SJCRH30 (cell line): Measurements from ENCODE around the gene TRAPPC3. TPM values are rescaled to one million over a fixed set of nuclear protein-coding genes. Genes with fewer than 3 reads are reported as not detected.
"Not testable (repeated sequence)": the region's sequence is repeated elsewhere in the genome, so short reads cannot be mapped to it uniquely, and the experiment has no call there.

ENCODE experiments used
- DNase-seq, 2 experiments: peaks; one replicate each; pipeline ENCODE4 v3.0.0-alpha.2; 2015 to 2020
- H3K27ac ChIP-seq: fragments of 250-450 bp; sonication (Bioruptor Pico); 2 replicates; pipeline ENCODE4 v1.5.1; 2020; ENCODE audit warnings: mild to moderate bottlenecking, moderate library complexity
- H3K27me3 ChIP-seq: fragments of 250-450 bp; sonication (Bioruptor Pico); 2 replicates; pipeline ENCODE4 v1.5.1; 2020; ENCODE audit warnings: mild to moderate bottlenecking, moderate library complexity
- H3K36me3 ChIP-seq: fragments of 250-450 bp; sonication (Bioruptor Pico); 2 replicates; pipeline ENCODE4 v1.5.1; 2020; ENCODE audit warnings: mild to moderate bottlenecking, moderate library complexity
- H3K4me1 ChIP-seq: fragments of 250-450 bp; sonication (Bioruptor Pico); 2 replicates; pipeline ENCODE4 v1.5.1; 2020; ENCODE audit warnings: mild to moderate bottlenecking, moderate library complexity
- H3K4me3 ChIP-seq: fragments of 250-450 bp; sonication (Bioruptor Pico); 2 replicates; pipeline ENCODE4 v1.5.1; 2020; ENCODE audit warnings: mild to moderate bottlenecking, moderate library complexity
- H3K9me3 ChIP-seq: fragments of 250-450 bp; sonication (Bioruptor Pico); replicated peaks from 2 replicates; pipeline ENCODE4 v1.5.1; 2020; ENCODE audit warnings: mild to moderate bottlenecking, moderate library complexity
- total RNA-seq: library from RNA; depleted of rRNA; stranded (reverse); fragments of >200 nt; shearing (Covaris generic); gene quantifications from 2 replicates; pipeline ENCODE4 v1.2.3, GENCODE V29; 2014; rRNA removed

TRAPPC3 gene
- total RNA-seq: 76.0 and 78.6 TPM in 2 replicates

GRCh38 chr1:36149237-36149972, at the start of gene TRAPPC3:
TSS of gene TRAPPC3 (minus strand) at chr1:36149486. CDS start at chr1:36149378, 108 bp downstream.
- H3K27ac ChIP-seq: peak within 1 kb of the TSS; percentile 93
- no peaks in the 10 kb centered on the region for H3K9me3 ChIP-seq
- peak; percentile 100 for DNase-seq
- H3K36me3 ChIP-seq: no peaks in the 10 kb centered on the region
- peak within 1 kb of the TSS; percentile 70 for H3K4me3 ChIP-seq
- peaks cover 19% of the 10 kb centered on the region for H3K4me1 ChIP-seq
- no peaks in the 10 kb centered on the region for H3K27me3 ChIP-seq

- Histone ChIP-seq H3K27ac (no peak overlapping the region), H3K27me3 (peaks cover 4% of the 10 kb centered on the region; the same call in 1 of the 2 replicates), H3K9me3 (no peaks in the 10 kb centered on the region), H3K36me3 (no peaks in the 10 kb centered on the region), H3K4me1 (peaks cover 14% of the 10 kb centered on the region), H3K4me3 (no peak overlapping the region)
- DNase-seq: no peak
These were observed 49.4 kb upstream of the TRAPPC3 start for GRCh38 chr1:36198641-36199040.

GRCh38 chr1:36196805-36197204, 47.5 kb upstream of the TRAPPC3 start:
- not testable (repeated sequence) for H3K4me1 ChIP-seq, H3K4me3 ChIP-seq, H3K36me3 ChIP-seq, DNase-seq, H3K27me3 ChIP-seq, H3K27ac ChIP-seq, H3K9me3 ChIP-seq

GRCh38 chr1:36187800-36188593, 38.7 kb upstream of the TRAPPC3 start:
- peak overlapping the region; percentile 2; the same call in 1 of the 2 replicates for H3K27ac ChIP-seq
- peak; percentile 91 to 96 for DNase-seq
- H3K4me1 ChIP-seq: peaks cover 5% of the 10 kb centered on the region; the same call in 1 of the 2 replicates
- no peaks in the 10 kb centered on the region for H3K9me3 ChIP-seq
- H3K4me3 ChIP-seq: peak overlapping the region; percentile 15
- no peaks in the 10 kb centered on the region for H3K36me3 ChIP-seq
- peaks cover under 1% of the 10 kb centered on the region; the same call in 1 of the 2 replicates for H3K27me3 ChIP-seq

- Histone ChIP-seq H3K27ac (no peak overlapping the region), H3K27me3 (no peaks in the 10 kb centered on the region), H3K4me1 (peaks cover 5% of the 10 kb centered on the region; the same call in 1 of the 2 replicates), H3K36me3 (peaks cover 35% of the 10 kb centered on the region), H3K4me3 (no peak overlapping the region), H3K9me3 (no peaks in the 10 kb centered on the region)
- DNase-seq: no peak
These were observed 34.1 kb upstream of the TRAPPC3 start for GRCh38 chr1:36183309-36183856.

- Histone ChIP-seq H3K4me3 (no peak overlapping the region), H3K4me1 (peaks cover 3% of the 10 kb centered on the region; the same call in 1 of the 2 replicates), H3K36me3 (peaks cover 39% of the 10 kb centered on the region), H3K9me3 (no peaks in the 10 kb centered on the region), H3K27me3 (no peaks in the 10 kb centered on the region), H3K27ac (no peak overlapping the region)
- no peak for DNase-seq
These were observed 33.4 kb upstream of the TRAPPC3 start for GRCh38 chr1:36182734-36183133.

GRCh38 chr1:36179220-36179600, 29.9 kb upstream of the TRAPPC3 start:
- Histone ChIP-seq H3K4me3 (no peak overlapping the region), H3K36me3 (peaks cover 66% of the 10 kb centered on the region), H3K4me1 (peaks cover 8% of the 10 kb centered on the region; the same call in 1 of the 2 replicates), H3K9me3 (no peaks in the 10 kb centered on the region), H3K27ac (no peak overlapping the region), H3K27me3 (no peaks in the 10 kb centered on the region)
- DNase-seq: no peak

- Histone ChIP-seq H3K9me3 (no peaks in the 10 kb centered on the region), H3K4me1 (peaks cover 8% of the 10 kb centered on the region; the same call in 1 of the 2 replicates), H3K27me3 (no peaks in the 10 kb centered on the region), H3K27ac (no peak overlapping the region), H3K36me3 (peaks cover 72% of the 10 kb centered on the region), H3K4me3 (no peak overlapping the region)
- DNase-seq: no peak
These were observed 29.4 kb upstream of the TRAPPC3 start for GRCh38 chr1:36178471-36179219.

GRCh38 chr1:36177589-36178431, 28.5 kb upstream of the TRAPPC3 start:
- peaks cover 8% of the 10 kb centered on the region; the same call in 1 of the 2 replicates for H3K4me1 ChIP-seq
- H3K27me3 ChIP-seq: no peaks in the 10 kb centered on the region
- no peaks in the 10 kb centered on the region for H3K9me3 ChIP-seq
- H3K4me3 ChIP-seq: no peak overlapping the region
- H3K27ac ChIP-seq: no peak overlapping the region
- peaks cover 80% of the 10 kb centered on the region for H3K36me3 ChIP-seq
- no peak for DNase-seq

GRCh38 chr1:36176106-36176949, 27.0 kb upstream of the TRAPPC3 start:
- Histone ChIP-seq H3K36me3 (peaks cover 87% of the 10 kb centered on the region), H3K4me3 (no peak overlapping the region), H3K9me3 (no peaks in the 10 kb centered on the region), H3K27me3 (no peaks in the 10 kb centered on the region), H3K4me1 (peaks cover 8% of the 10 kb centered on the region; the same call in 1 of the 2 replicates), H3K27ac (no peak overlapping the region)
- DNase-seq: no peak

- H3K36me3 ChIP-seq: peaks cover 87% of the 10 kb centered on the region
- no peak overlapping the region for H3K4me3 ChIP-seq
- H3K9me3 ChIP-seq: no peaks in the 10 kb centered on the region
- H3K27ac ChIP-seq: no peak overlapping the region
- peak; percentile 70 to 74 for DNase-seq
- H3K4me1 ChIP-seq: peaks cover 8% of the 10 kb centered on the region; the same call in 1 of the 2 replicates
- no peaks in the 10 kb centered on the region for H3K27me3 ChIP-seq
These were observed 26.1 kb upstream of the TRAPPC3 start for GRCh38 chr1:36175137-36176095.

- Histone ChIP-seq H3K27ac (no peak overlapping the region), H3K4me1 (peaks cover 8% of the 10 kb centered on the region; the same call in 1 of the 2 replicates), H3K36me3 (peaks cover 87% of the 10 kb centered on the region), H3K27me3 (no peaks in the 10 kb centered on the region), H3K9me3 (no peaks in the 10 kb centered on the region), H3K4me3 (no peak overlapping the region)
- no peak for DNase-seq
These were observed 25.4 kb upstream of the TRAPPC3 start for GRCh38 chr1:36174713-36175112.
